ENCODE data around the gene KDM4B.

DNA sequence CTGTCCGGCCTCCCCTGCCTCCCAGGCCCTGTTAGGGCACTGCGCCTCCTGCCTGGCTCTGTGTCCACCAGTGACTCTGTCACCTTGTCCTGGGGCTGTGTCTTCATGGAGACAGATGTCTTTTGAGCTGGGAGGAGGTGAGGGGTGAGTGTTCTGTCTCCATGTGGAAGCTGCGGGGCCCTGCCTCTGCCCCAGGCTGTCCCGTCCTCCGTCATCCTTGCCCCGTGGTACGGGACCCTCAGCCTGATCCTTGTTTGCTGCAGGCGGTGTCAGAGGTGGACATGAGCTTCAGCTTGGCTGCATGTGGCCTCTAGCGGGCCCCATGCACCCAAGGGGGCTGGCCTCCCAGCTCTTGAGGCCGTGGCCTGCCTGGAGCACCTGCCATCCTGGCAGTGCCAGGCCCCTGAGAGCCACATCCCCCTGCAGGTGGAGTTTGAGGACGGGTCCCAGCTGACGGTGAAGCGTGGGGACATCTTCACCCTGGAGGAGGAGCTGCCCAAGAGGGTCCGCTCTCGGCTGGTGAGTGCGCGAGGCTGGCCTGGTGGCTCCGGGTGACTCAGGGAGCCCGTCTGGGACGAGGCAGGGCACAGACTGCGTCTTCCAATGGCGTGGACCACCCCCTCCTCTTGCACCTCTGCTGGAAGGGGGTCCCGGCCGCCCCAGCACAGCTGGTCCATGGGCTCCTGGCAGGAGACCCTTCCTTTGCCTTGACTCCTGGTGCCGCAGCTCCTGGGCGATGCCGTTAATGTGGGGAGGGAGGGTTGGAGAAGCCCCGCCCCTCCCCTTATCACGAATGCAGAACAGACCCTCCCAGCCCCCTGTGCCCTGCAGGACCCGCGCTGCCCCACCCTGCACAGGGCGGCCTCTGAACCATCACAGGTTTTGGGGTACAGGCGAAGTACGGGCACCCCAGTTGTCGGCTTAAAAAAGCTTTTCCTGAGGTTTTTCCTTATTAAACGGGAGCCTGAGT, 181.3 kb downstream of the KDM4B start:
- TF ChIP-seq CTCF (IDR thresholded peaks at IDR 0.05): no peak
- no peak for TF ChIP-seq EP300 (IDR thresholded peaks at IDR 0.05)
